HepG2 (cell line): ENCODE data around the gene GPC3. TPM values are rescaled to one million over a fixed set of nuclear protein-coding genes. Genes with fewer than 3 reads are reported as not detected.

ENCODE experiments used
- ATAC-seq: fragments of 200-7000 bp; cut with Tn5 transposase; 3 replicates; pipeline ENCODE4 v1.9.1; 2020; ENCODE audit warnings: mild to moderate bottlenecking, moderate library complexity
- BruUV-seq: library from RNA; stranded (reverse); fragments of 400-500 nt; replicated peaks from 2 replicates; lab custom pipeline; 2021; lab: Mats Ljungman, UMichigan
- CTCF ChIA-PET: fragments of 300-600 bp; formaldehyde crosslinking; extraction: SDS; loops from one replicate; lab custom pipeline; 2021; ENCODE audit warnings: low total read pairs, inconsistent platforms, low intra/inter-chr PET ratio; lab: Yijun Ruan, JAX
- POLR2A ChIA-PET: fragments of 350-600 bp; sonication (Branson Sonifier 250); formaldehyde crosslinking; loops from one replicate; lab custom pipeline; 2020; ENCODE audit warnings: antibody characterized with exemption, inconsistent platforms; lab: Yijun Ruan, JAX
- DNase-seq: peaks from one replicate; pipeline ENCODE4 v3.0.0-alpha.2; 2015; ENCODE audit warnings: low spot score
- FAIRE-seq: peaks from 3 replicates; lab custom pipeline; 2011; peaks lifted over from hg19 to GRCh38; lab: Jason Lieb, UNC
- H2AFZ ChIP-seq: one replicate; pipeline ENCODE4 v1.6.1; 2011; ENCODE audit warnings: low read length, inconsistent platforms
- H3K27ac ChIP-seq: fragments of 300-600 bp; 3 replicates; pipeline ENCODE4 v1.8.0; 2011; ENCODE audit warnings: mixed run types, mild to moderate bottlenecking, mixed read lengths, low read length, inconsistent platforms; ENCODE audit not compliant: insufficient read depth; ENCODE audit errors: extremely low read length
- H3K27me3 ChIP-seq, 2 experiments: fragments of 200-600 bp in 1 of 2; 2 replicates in 1 of 2; 3 replicates in 1 of 2; pipeline versions ENCODE4 v1.6.0 to v1.8.0; 2011; ENCODE audit warnings: low read length in 2 of 2, mild to moderate bottlenecking in 2 of 2, moderate library complexity in 2 of 2, inconsistent platforms in 1 of 2; ENCODE audit not compliant: insufficient read depth in 2 of 2, control insufficient read depth in 1 of 2
- H3K36me3 ChIP-seq, 2 experiments: fragments of 200-600 bp in 1 of 2; replicated peaks in 1 of 2; 2 replicates in 1 of 2; 3 replicates in 1 of 2; pipeline versions ENCODE4 v1.5.1 to v1.8.0; 2011; ENCODE audit warnings: low read length in 2 of 2, inconsistent platforms in 1 of 2; ENCODE audit not compliant: insufficient read depth in 2 of 2, control insufficient read depth in 1 of 2
- H3K4me1 ChIP-seq: 2 replicates; pipeline ENCODE4 v1.5.1; 2012; ENCODE audit warnings: low read length, inconsistent platforms; ENCODE audit not compliant: insufficient read depth
- H3K4me2 ChIP-seq: 2 replicates; pipeline ENCODE4 v1.6.0; 2011; ENCODE audit warnings: low read depth, low read length, inconsistent platforms
- H3K4me3 ChIP-seq, 3 experiments: fragments of 200-600 bp in 1 of 3; sonication (generic), shearing (Covaris generic) in 1 of 3; replicated peaks in 1 of 3; 2 replicates each; pipeline ENCODE4 v1.5.1; 2011 to 2016; ENCODE audit warnings: low read length in 3 of 3, inconsistent platforms in 2 of 3, low read depth in 2 of 3, mild to moderate bottlenecking in 2 of 3, control low read depth in 1 of 3, mixed read lengths in 1 of 3; ENCODE audit not compliant: insufficient read depth in 1 of 3
- H3K79me2 ChIP-seq: one replicate; pipeline ENCODE4 v1.6.1; 2011; ENCODE audit warnings: low read length, inconsistent platforms; ENCODE audit not compliant: insufficient read depth
- H3K9ac ChIP-seq: 2 replicates; pipeline ENCODE4 v1.6.0; 2011; ENCODE audit warnings: mild to moderate bottlenecking, low read depth, low read length, inconsistent platforms; ENCODE audit not compliant: insufficient read depth
- H3K9me3 ChIP-seq: 2 replicates; pipeline ENCODE4 v1.5.1; 2012; ENCODE audit warnings: mild to moderate bottlenecking, low read length
- H4K20me1 ChIP-seq: 2 replicates; pipeline ENCODE4 v1.6.0; 2011; ENCODE audit warnings: inconsistent platforms, mild to moderate bottlenecking, low read length, moderate library complexity; ENCODE audit not compliant: insufficient read depth
- BCLAF1 ChIP-seq: fragments of 450-650 bp; IDR thresholded peaks from 2 replicates; pipeline ENCODE4 v1.6.1; 2017; ENCODE audit warnings: mild to moderate bottlenecking
- IRF9 ChIP-seq: sonication (generic); formaldehyde crosslinking; IDR thresholded peaks from 2 replicates; pipeline ENCODE4 v1.8.0; 2022; ENCODE audit warnings: missing genetic modification reagents, mild to moderate bottlenecking, borderline replicate concordance
- PAF1 ChIP-seq: IDR thresholded peaks from 2 replicates; pipeline ENCODE4 v1.6.1; 2016; ENCODE audit warnings: missing genetic modification reagents, missing compliant biosample characterization
- RBM22 ChIP-seq: fragments of 200-400 bp; formaldehyde crosslinking; optimal IDR thresholded peaks from 2 replicates; pipeline ENCODE3; 2017; ENCODE audit warnings: mild to moderate bottlenecking, low read length, moderate library complexity
- RFX1 ChIP-seq: fragments of 450-650 bp; IDR thresholded peaks from 2 replicates; pipeline ENCODE4 v1.6.1; 2017
- SATB2 ChIP-seq: sonication (generic); formaldehyde crosslinking; IDR thresholded peaks from 2 replicates; pipeline ENCODE4 v1.5.0; 2020; ENCODE audit warnings: missing genetic modification reagents
- SKI ChIP-seq: fragments of 450-650 bp; IDR thresholded peaks from one replicate; pipeline ENCODE4 v1.6.1; 2018; ENCODE audit warnings: mild to moderate bottlenecking; ENCODE audit not compliant: partially characterized antibody
- STAT5B ChIP-seq: sonication (generic); formaldehyde crosslinking; IDR thresholded peaks from 2 replicates; pipeline ENCODE4 v1.4.0; 2020; ENCODE audit warnings: missing genetic modification reagents
- TAF1 ChIP-seq: sonication (generic); formaldehyde crosslinking; IDR thresholded peaks from 2 replicates; pipeline ENCODE4 v1.4.0; 2020; ENCODE audit warnings: missing genetic modification reagents
- ZNF891 ChIP-seq: sonication (generic); formaldehyde crosslinking; IDR thresholded peaks from 2 replicates; pipeline ENCODE4 v1.5.0; 2020; ENCODE audit warnings: mild to moderate bottlenecking, missing genetic modification reagents
- WGBS: methylation state at CpG from one replicate; pipeline ENCODE4 v1.1.6; 2017; ENCODE audit warnings: low lambda C conversion rate; 5-methylcytosine and 5-hydroxymethylcytosine counted together
- in situ Hi-C: cut with HindIII; loops from 2 replicates; pipeline ENCODE4 v1.10.0; 2017; ENCODE audit warnings: low pct_unique_long_range_greater_than_20kb; ENCODE audit not compliant: extremely low pct_ligation_motif_present
- intact Hi-C: fragments of 100-400 bp; cut with micrococcal nuclease; formaldehyde crosslinking; loops from one replicate; pipeline ENCODE4 v1.10.0; 2022; ENCODE audit not compliant: unreplicated experiment
- polyA plus RNA-seq, 8 experiments: library from polyadenylated mRNA; depleted of rRNA in 3 of 8; stranded (reverse) in 7 of 8; unstranded in 1 of 8; fragments of >200 nt; fragmentation: Illumina TruSeq in 4 of 8; extraction: Trizol in 4 of 8; gene quantifications; 2 replicates each; pipeline versions ENCODE4 v1.2.1 to v1.2.3, GENCODE V29; 2011 to 2016; ENCODE audit warnings: low read depth in 4 of 8, missing spikeins in 1 of 8, mixed read lengths in 1 of 8; ENCODE audit not compliant: insufficient read depth in 1 of 8
- total RNA-seq, 5 experiments: library from RNA; depleted of rRNA; stranded (reverse); fragments of >200 nt; fragmentation: Illumina TruSeq; extraction: Trizol; gene quantifications; 2 replicates each; pipeline ENCODE4 v1.2.3, GENCODE V29; 2016; ENCODE audit warnings: low read depth in 1 of 5

Gene GPC3
- total and polyA plus RNA-seq, 2 of the 13 experiments (the other 11 are each of a cell fraction or from before 2014, with no cell fraction given) = 1,799 to 3,263 TPM

DNA sequence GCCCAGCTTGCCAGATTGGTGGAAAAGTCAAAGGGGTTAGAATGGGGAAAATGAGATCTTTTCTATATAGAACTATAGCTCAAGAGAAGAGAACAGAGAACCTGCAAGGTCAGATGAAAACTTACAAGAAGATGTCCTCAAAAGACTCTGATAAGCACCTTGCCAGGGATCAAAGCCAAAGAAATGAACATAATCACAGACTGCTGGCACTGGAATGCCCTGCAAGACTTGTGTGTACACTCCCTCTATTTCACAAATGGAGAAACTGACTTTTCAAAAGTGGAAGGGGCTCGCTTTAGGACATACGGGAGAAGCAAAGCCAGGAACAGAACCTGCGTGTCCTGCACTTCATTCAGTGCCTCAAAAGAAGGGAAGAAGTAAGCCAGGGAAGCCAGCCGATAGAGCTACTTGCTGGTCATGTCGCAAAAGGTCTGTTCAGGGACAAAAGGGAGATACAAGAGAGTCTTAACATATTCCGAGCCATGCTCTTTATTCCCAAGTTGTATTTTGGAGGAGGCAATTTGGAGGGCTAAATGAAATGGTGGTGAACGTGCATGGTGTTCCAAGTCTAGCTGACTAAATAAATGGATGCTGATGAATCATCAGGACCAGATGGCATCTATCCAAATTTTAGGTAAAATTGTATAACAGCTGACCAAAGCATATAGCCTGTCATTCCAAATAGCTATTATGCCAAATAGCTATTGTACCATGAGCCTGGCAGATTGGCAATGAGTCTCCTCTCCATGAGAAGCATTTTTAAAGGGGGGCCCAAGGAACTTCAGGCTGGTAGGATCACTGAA, 394.5 kb downstream of the GPC3 start:
- Histone ChIP-seq H3K4me1 (peaks cover 8% of the 10 kb centered on the region; the same call in 1 of the 2 replicates), H3K4me3 (no peak overlapping the region), H3K79me2 (no peaks in the 10 kb centered on the region), H3K4me2 (no peak overlapping the region), H3K9me3 (no peaks in the 10 kb centered on the region), H3K27me3 (no peaks in the 10 kb centered on the region), H3K27ac (no peak overlapping the region), H3K9ac (no peak overlapping the region), H3K36me3 (peaks cover 9 to 48% of the 10 kb centered on the region in 2 experiments), H4K20me1 (peaks cover 23% of the 10 kb centered on the region; the same call in 1 of the 2 replicates), H2AFZ (no peak overlapping the region)
- ATAC-seq = no peak
- no peak for DNase-seq
- no peak for FAIRE-seq
- 100% methylated on average over 7 of the region's 7 CpGs for WGBS
- CTCF ChIA-PET = no interaction called here
- no TSS peak for BruUV-seq
- TF ChIP-seq STAT5B (no peak), TAF1 (CRISPR knock-in tag) (no peak), RBM22 (peak; percentile 78), BCLAF1 (no peak), SKI (no peak), SATB2 (CRISPR knock-in tag) (no peak), ZNF891 (CRISPR knock-in tag) (no peak), RFX1 (no peak), PAF1 (CRISPR knock-in tag) (peak; percentile 61; the same call in 1 of the 2 replicates), IRF9 (CRISPR knock-in tag) (no peak)
- in situ Hi-C loops = no loop called here
- intact Hi-C loops = no loop called here
- POLR2A ChIA-PET = no interaction called here
